ENCODE data around the gene LEF1.

LEF1 gene

DNA sequence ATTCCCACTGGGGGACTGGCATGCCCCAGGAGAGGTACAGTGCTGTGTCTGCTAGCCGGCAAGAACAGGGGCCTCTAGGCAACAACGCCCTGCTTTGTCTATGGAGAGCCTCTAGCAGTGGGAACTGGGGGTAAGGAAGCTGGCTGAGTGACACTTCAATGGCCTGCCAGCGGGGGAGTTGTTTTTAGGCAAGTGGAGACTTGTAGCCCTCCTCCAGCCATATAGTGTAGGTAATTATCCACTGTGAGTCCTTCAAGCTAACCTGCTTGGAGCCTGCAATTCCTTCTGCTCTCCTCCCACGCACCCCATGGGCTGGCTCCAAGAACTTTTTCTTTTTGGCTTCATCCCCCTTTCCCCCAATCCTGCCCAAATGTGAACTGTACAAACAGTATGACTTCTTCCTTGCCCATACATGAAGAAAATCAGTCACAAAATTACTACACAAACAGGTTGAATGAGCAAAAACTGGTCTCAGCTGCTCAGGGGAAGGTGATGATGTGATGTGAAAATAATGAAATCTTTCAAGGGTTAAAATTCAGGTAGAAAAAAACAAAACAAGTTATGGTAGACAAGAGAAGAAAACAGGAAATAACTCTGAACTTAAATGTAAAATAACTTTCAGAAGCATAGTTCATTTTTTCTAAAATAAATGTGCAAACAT lies 33.1 kb downstream of the LEF1 start:
- TF ChIP-seq MYC (IDR thresholded peaks at IDR 0.05; ENCODE audit: low read depth, low read length): no peak
- TF ChIP-seq, protein P1, sequence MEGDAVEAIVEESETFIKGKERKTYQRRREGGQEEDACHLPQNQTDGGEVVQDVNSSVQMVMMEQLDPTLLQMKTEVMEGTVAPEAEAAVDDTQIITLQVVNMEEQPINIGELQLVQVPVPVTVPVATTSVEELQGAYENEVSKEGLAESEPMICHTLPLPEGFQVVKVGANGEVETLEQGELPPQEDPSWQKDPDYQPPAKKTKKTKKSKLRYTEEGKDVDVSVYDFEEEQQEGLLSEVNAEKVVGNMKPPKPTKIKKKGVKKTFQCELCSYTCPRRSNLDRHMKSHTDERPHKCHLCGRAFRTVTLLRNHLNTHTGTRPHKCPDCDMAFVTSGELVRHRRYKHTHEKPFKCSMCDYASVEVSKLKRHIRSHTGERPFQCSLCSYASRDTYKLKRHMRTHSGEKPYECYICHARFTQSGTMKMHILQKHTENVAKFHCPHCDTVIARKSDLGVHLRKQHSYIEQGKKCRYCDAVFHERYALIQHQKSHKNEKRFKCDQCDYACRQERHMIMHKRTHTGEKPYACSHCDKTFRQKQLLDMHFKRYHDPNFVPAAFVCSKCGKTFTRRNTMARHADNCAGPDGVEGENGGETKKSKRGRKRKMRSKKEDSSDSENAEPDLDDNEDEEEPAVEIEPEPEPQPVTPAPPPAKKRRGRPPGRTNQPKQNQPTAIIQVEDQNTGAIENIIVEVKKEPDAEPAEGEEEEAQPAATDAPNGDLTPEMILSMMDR (IDR thresholded peaks at IDR 0.05; ENCODE audit: low read depth, low read length): no peak
- TF ChIP-seq, protein P2, sequence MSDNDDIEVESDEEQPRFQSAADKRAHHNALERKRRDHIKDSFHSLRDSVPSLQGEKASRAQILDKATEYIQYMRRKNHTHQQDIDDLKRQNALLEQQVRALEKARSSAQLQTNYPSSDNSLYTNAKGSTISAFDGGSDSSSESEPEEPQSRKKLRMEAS (IDR thresholded peaks at IDR 0.05; ENCODE audit: low read depth, low read length): no peak
- no peak for TF ChIP-seq POLR2A (IDR thresholded peaks at IDR 0.05; ENCODE audit: extremely low read depth, insufficient read length)
- no peak for DNase-seq (ENCODE audit: low read depth)
- no peak overlapping the region for H3K4me3 ChIP-seq (ENCODE audit: low read depth, low read length)

DNA sequence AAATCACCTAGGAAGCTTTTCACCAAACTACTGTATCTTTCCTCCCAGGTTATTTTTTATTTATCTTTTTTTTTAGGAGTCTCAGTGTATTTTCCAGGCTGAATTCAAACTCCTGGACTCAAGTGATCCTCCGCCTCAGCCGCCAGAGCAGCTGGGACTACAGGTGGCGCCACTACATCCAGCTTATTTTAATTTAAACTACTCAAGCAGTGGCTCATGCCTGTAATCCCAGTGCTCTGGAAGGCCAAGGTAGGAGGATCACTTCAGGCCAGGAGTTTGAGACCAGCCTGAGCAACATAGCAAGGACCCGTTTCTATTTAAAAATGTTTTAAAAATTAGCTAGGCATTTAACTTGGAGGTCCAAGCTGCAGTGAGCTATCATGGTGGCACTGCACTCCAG lies 37.8 kb downstream of the LEF1 start:
- TF ChIP-seq, protein P1 (IDR thresholded peaks at IDR 0.05; ENCODE audit: low read depth, low read length): no peak
- TF ChIP-seq, protein P2 (IDR thresholded peaks at IDR 0.05; ENCODE audit: low read depth, low read length): no peak
- TF ChIP-seq MYC (IDR thresholded peaks at IDR 0.05; ENCODE audit: low read depth, low read length): no peak
- no peak for TF ChIP-seq POLR2A (IDR thresholded peaks at IDR 0.05; ENCODE audit: extremely low read depth, insufficient read length)
- H3K4me3 ChIP-seq (ENCODE audit: low read depth, low read length): no peak overlapping the region
- no peak for DNase-seq (ENCODE audit: low read depth)

DNA sequence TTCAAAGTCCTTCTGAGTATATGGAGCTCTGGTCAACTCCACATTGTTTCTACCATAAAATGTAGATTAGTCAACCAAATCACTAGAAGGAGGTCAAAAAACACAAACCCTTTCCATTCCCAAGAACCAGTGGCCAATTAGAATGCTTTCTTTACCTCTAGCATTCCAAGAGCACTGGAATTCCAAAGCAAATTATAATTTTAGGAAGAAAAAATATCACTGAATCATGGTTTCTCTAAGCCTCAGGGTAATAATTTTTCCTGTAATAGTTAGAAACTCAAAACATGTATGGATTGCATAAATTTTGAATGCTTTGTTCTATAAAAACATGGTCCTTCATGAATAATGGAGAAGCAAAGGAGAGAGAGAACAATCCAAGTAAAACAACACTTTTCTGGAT lies 39.5 kb downstream of the LEF1 start:
- no peak for DNase-seq (ENCODE audit: low read depth)
- no peak overlapping the region for H3K4me3 ChIP-seq (ENCODE audit: low read depth, low read length)
- TF ChIP-seq MYC (IDR thresholded peaks at IDR 0.05; ENCODE audit: low read depth, low read length) (no peak), POLR2A (IDR thresholded peaks at IDR 0.05; ENCODE audit: extremely low read depth, insufficient read length) (no peak)
- TF ChIP-seq, protein P2 (IDR thresholded peaks at IDR 0.05; ENCODE audit: low read depth, low read length): no peak
- TF ChIP-seq, protein P1 (IDR thresholded peaks at IDR 0.05; ENCODE audit: low read depth, low read length): no peak

DNA sequence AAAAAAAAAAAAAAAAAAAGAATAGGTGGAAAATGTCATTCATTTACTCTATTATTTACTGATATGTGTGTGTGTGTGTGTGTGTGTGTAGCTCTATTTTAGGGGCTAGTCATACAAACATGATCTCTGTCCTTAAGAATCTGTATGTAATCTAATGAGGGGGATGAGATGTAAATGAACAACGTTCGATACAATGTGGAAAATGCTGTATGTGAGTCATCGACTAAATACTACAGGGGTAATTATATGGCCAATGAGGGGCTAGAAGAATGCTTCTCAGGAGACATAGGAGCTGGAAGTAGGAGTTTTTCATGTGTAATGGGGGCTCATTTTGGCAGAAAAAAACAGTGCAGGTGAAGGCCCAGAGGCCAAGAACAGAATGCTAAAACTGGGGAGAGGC lies 41.9 kb downstream of the LEF1 start:
- TF ChIP-seq, protein P2 (IDR thresholded peaks at IDR 0.05; ENCODE audit: low read depth, low read length): no peak
- TF ChIP-seq POLR2A (IDR thresholded peaks at IDR 0.05; ENCODE audit: extremely low read depth, insufficient read length) (no peak), MYC (IDR thresholded peaks at IDR 0.05; ENCODE audit: low read depth, low read length) (no peak)
- TF ChIP-seq, protein P1 (IDR thresholded peaks at IDR 0.05; ENCODE audit: low read depth, low read length): no peak
- H3K4me3 ChIP-seq (ENCODE audit: low read depth, low read length): no peak overlapping the region
- no peak for DNase-seq (ENCODE audit: low read depth)

DNA sequence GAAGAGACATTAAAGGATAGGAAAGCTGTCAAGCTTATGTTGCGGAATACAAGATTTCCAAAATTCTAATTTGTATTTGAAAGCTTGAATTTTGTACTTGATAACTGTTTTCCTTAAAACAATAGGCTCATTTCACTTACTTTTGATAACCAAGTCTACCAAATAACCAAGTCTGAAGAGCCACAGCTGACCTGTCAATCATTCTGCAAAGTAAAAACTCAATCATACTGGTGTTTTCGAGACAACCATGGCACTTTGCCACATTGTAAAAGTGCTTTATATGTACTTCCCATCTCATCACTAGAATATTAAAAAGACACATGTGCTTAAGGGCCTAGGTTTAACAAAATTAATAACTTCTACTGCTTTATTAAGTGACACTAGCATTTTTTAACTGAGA lies 47.9 kb downstream of the LEF1 start:
- TF ChIP-seq POLR2A (IDR thresholded peaks at IDR 0.05; ENCODE audit: extremely low read depth, insufficient read length): no peak
- TF ChIP-seq MYC (IDR thresholded peaks at IDR 0.05; ENCODE audit: low read depth, low read length): no peak
- TF ChIP-seq, protein P1 (IDR thresholded peaks at IDR 0.05; ENCODE audit: low read depth, low read length): no peak
- TF ChIP-seq, protein P2 (IDR thresholded peaks at IDR 0.05; ENCODE audit: low read depth, low read length): no peak
- no peak overlapping the region for H3K4me3 ChIP-seq (ENCODE audit: low read depth, low read length)
- DNase-seq (ENCODE audit: low read depth): no peak

Data from NB4 (cell line).